GM12872 (cell line): ENCODE results near the gene HPF1.

ENCODE experiments used
- TF ChIP-seq, protein P1 (sequence below): IDR thresholded peaks from 3 replicates; pipeline ENCODE4 v1.5.1; 2011; ENCODE audit warnings: low read depth, mild to moderate bottlenecking, low read length, moderate library complexity; ENCODE audit not compliant: insufficient read depth

HPF1 gene

DNA sequence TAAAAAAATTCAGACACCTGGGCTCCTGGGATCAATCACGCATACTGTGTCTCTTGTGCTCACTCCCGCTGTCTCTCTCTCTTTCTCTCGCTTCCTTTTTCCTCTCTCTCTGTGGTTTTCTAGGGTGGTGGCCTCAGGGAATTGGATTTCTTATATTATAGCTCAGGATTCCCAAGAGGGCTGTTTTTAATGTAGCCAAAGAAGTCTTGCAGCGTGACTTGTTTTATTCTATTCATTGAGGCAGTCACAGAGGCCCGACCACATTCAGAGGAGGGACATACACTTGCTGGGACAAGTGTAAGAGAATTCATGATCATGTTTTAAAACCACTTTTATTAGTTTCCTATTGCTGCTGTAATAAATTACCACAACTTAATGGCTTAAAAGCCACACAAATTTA lies 59.4 kb downstream of the HPF1 start:
- TF ChIP-seq, protein P1, sequence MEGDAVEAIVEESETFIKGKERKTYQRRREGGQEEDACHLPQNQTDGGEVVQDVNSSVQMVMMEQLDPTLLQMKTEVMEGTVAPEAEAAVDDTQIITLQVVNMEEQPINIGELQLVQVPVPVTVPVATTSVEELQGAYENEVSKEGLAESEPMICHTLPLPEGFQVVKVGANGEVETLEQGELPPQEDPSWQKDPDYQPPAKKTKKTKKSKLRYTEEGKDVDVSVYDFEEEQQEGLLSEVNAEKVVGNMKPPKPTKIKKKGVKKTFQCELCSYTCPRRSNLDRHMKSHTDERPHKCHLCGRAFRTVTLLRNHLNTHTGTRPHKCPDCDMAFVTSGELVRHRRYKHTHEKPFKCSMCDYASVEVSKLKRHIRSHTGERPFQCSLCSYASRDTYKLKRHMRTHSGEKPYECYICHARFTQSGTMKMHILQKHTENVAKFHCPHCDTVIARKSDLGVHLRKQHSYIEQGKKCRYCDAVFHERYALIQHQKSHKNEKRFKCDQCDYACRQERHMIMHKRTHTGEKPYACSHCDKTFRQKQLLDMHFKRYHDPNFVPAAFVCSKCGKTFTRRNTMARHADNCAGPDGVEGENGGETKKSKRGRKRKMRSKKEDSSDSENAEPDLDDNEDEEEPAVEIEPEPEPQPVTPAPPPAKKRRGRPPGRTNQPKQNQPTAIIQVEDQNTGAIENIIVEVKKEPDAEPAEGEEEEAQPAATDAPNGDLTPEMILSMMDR, result no peak

DNA sequence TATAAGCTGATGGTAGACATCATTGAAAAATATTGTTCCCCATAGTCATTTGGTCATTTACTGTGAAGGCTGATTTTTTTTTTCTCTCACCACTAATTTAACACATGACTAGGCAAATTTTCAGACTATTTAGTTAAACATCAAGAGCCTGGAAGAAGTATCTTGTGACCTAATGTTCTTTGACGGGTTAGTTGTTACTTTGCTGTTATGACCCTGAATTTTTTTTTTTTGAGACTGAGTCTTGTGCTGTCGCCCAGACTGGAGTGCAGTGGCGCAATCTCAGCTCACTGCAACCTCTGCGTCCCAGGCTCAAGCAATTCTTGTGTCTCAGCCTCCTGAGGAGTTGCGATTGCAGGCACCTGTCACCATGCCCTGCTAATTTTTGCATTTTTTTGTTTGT lies 67.0 kb downstream of the HPF1 start:
- TF ChIP-seq, protein P1, result no peak

- TF ChIP-seq, protein P1, result no peak
These were observed 68.1 kb downstream of the HPF1 start for GRCh38 chr4:169689681-169690080.

DNA sequence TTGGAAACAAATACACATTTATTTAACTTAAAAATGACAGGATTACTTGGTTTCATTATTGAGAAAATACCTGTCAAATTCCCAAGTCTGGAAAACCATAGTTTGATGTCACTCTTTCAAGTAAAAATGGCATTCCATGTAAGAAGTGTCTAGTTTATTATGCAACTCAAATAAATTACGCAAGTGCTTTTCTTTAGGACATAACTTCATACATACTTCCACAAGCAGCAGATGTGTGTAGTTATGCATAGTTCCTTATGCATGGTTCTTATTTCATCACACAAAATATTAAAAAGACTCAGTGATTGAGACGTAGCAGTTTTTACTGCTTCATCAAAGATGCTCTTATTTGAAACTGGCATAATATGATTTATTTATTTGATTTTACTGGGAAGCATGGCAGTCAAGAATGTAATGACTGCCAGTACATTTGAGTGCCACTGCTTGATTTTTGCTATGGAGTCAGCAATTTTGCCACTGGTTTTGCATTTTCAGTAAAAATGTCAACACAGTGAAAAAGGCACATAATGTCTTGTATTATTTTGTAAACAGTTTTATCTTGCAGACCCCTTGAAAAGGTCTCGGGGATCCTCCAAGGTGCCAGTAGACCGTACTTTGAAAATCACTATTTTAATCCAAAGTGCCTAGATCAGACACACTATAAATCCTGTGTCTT lies 75.2 kb downstream of the HPF1 start:
- TF ChIP-seq, protein P1, result no peak
